GM21717 (cell line): ENCODE data around the gene A4GALT.

ENCODE experiments used
- ATAC-seq: cut with Tn5 transposase; IDR thresholded peaks from one replicate; pipeline ENCODE4 v1.9.1; 2021; ENCODE audit warnings: mild to moderate bottlenecking, moderate library complexity; ENCODE audit not compliant: unreplicated experiment

The A4GALT gene

GRCh38 chr22:42653999-42654398, 66.7 kb downstream of the A4GALT start:
- ATAC-seq, result no peak

DNA sequence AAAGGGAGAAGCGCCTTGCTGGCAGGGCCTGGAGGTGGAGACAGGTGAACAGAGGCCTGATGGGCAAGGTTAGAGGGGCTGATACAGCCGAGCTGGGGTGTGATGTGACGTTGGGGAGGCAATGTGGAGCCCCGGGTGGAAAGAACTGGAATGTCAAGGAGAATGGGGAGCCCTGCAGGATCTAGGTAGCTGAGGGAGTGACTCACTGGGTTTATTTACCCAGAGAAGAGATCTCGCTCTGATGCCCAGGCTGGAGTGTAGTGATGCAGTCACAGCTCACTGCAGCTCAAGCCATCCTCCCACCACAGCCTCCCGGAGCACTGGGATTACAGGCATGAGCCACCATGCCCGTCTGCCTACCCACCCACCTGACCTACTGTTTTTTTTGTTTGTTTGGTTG, 69.5 kb downstream of the A4GALT start:
- no peak for ATAC-seq

- peak; percentile 42 for ATAC-seq
These were observed 71.2 kb downstream of the A4GALT start, which contains the start of gene CYB5R3 for GRCh38 chr22:42649246-42650099. Gene CYB5R3, minus strand, starts transcription at chr22:42649392. Its CDS starts 77 bp downstream, at chr22:42649315.

DNA sequence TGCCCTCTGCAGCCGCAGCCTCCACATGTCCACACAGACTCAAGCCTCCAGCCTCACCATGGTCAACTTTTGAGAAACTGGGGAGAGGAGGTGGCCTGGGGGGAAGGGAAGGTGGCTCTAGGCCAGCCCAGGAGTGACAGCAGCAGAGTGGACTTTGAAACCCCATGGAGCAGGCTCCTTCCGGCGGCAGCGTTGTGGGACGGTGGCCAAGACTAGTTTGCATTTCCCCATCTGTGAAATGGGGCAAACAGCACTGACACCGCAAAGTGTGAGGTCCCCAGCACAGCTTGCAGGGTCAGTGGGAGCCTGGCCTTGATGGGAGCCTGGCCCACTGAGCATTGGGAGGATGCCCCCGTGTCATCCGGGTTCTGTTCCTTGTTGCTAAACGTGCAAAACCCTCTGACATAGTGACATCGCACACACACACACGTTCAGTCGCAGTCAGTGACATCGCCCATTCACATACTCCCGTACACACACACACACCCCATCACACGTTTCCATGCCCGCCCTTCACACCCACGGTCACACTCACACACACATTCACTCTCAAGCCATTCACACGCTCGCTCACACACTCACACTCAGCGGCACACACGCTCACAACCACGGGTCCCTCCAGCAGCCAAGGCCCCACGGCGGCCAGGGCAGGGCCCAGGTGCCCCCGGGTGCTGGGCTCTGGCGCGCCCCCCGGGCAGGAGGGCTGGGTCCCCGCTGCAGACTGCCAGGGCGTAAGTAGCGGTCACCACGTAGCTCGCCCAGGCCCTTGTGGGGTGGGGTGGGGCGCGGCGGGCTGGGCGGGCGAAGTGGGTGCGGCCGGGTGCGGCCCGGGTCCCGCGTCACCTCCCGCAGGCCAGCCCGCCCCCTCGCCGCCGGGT, 72.1 kb downstream of the A4GALT start:
- ATAC-seq, result peak; percentile 33

- no peak for ATAC-seq
These were observed 72.7 kb downstream of the A4GALT start for GRCh38 chr22:42648017-42648367.

- no peak for ATAC-seq
These were observed 73.8 kb downstream of the A4GALT start for GRCh38 chr22:42646569-42647525.

GRCh38 chr22:42645938-42646568, 74.6 kb downstream of the A4GALT start:
- no peak for ATAC-seq

- ATAC-seq, result no peak
These were observed 75.2 kb downstream of the A4GALT start for GRCh38 chr22:42645341-42645937.

- no peak for ATAC-seq
These were observed 76.0 kb downstream of the A4GALT start for GRCh38 chr22:42644422-42645340.

- no peak for ATAC-seq
These were observed 76.8 kb downstream of the A4GALT start for GRCh38 chr22:42643634-42644421.

GRCh38 chr22:42642806-42643633, 77.7 kb downstream of the A4GALT start:
- no peak for ATAC-seq
